K562 (cell line): ENCODE results near the gene CENPC. TPM values are rescaled to one million over a fixed set of nuclear protein-coding genes. Genes with fewer than 3 reads are reported as not detected.

Experiments used
- CBFA2T2 ChIP-seq: fragments of 450-650 bp; conservative IDR thresholded peaks from 2 replicates; pipeline ENCODE4 v1.6.1; 2017; ENCODE audit warnings: mild to moderate bottlenecking
- CCNT2 ChIP-seq: IDR thresholded peaks from 2 replicates; pipeline ENCODE4 v1.6.1; 2011; ENCODE audit warnings: borderline replicate concordance, low read depth, mild to moderate bottlenecking, moderate library complexity, mixed read lengths, low read length; ENCODE audit not compliant: insufficient read length; ENCODE audit errors: extremely low read depth
- CREB3L1 ChIP-seq: fragments of 450-650 bp; IDR thresholded peaks from 2 replicates; pipeline ENCODE4 v1.6.1; 2014; ENCODE audit warnings: low read depth, mild to moderate bottlenecking, moderate library complexity, borderline replicate concordance
- DACH1 ChIP-seq: fragments of 450-650 bp; IDR thresholded peaks from 2 replicates; pipeline ENCODE4 v1.6.1; 2018; ENCODE audit not compliant: partially characterized antibody
- EHMT2 ChIP-seq: fragments of 450-650 bp; IDR thresholded peaks from 2 replicates; pipeline ENCODE4 v1.6.1; 2018; ENCODE audit warnings: antibody characterized with exemption
- HDAC2 ChIP-seq: fragments of 450-650 bp; IDR thresholded peaks from 2 replicates; pipeline ENCODE4 v1.6.1; 2016; ENCODE audit warnings: mild to moderate bottlenecking
- HMGN3 ChIP-seq: IDR thresholded peaks from 2 replicates; pipeline ENCODE4 v1.6.1; 2011; ENCODE audit warnings: borderline replicate concordance, low read depth, mild to moderate bottlenecking, mixed read lengths, low read length; ENCODE audit not compliant: insufficient read length; ENCODE audit errors: extremely low read depth
- MAFK ChIP-seq: IDR thresholded peaks from 2 replicates; pipeline ENCODE4 v1.6.1; 2011; ENCODE audit warnings: low read length, improper control_type of control experiment
- MNT ChIP-seq, 2 experiments: fragments of 450-650 bp; conservative IDR thresholded peaks; 2 replicates each; pipeline ENCODE4 v1.6.1; 2017; ENCODE audit warnings: mild to moderate bottlenecking in 2 of 2, moderate library complexity in 2 of 2
- MTA3 ChIP-seq: fragments of 450-650 bp; formaldehyde crosslinking; IDR thresholded peaks from 2 replicates; pipeline ENCODE4 v1.6.1; 2017; ENCODE audit warnings: mild to moderate bottlenecking, borderline replicate concordance
- NCOA4 ChIP-seq: fragments of 450-650 bp; IDR thresholded peaks from 2 replicates; pipeline ENCODE4 v1.6.1; 2018; ENCODE audit warnings: mild to moderate bottlenecking; ENCODE audit not compliant: partially characterized antibody
- NCOR1 ChIP-seq: fragments of 450-650 bp; IDR thresholded peaks from 2 replicates; pipeline ENCODE4 v1.6.1; 2016; ENCODE audit warnings: mild to moderate bottlenecking, moderate library complexity
- RAD51 ChIP-seq: fragments of 450-650 bp; IDR thresholded peaks from 2 replicates; pipeline ENCODE4 v1.7.1; 2016; ENCODE audit warnings: low read depth, mild to moderate bottlenecking, borderline replicate concordance
- RFX7 ChIP-seq: fragments of 250-450 bp; sonication (Bioruptor Pico); IDR thresholded peaks from 2 replicates; pipeline ENCODE4 v1.5.1; 2021; ENCODE audit warnings: mild to moderate bottlenecking
- RNF2 ChIP-seq: sonication (generic); IDR thresholded peaks from 2 replicates; pipeline ENCODE4 v1.6.1; 2016
- SMARCA5 ChIP-seq: fragments of 450-650 bp; IDR thresholded peaks from 2 replicates; pipeline ENCODE4 v1.6.1; 2016
- ZFP30 ChIP-seq: fragments of 250-450 bp; sonication (Bioruptor Pico); IDR thresholded peaks from 2 replicates; pipeline ENCODE4 v1.8.0; 2022; ENCODE audit warnings: moderate library complexity, mild to moderate bottlenecking, inconsistent platforms, borderline replicate concordance
- ZNF354B ChIP-seq: fragments of 250-450 bp; sonication (Bioruptor Pico); IDR thresholded peaks from 2 replicates; pipeline ENCODE4 v1.4.0; 2020
- ZNF507 ChIP-seq: conservative IDR thresholded peaks from 2 replicates; pipeline ENCODE4 v1.6.1; 2017; ENCODE audit warnings: missing genetic modification characterization, missing compliant biosample characterization
- ZZZ3 ChIP-seq: fragments of 450-650 bp; IDR thresholded peaks from 2 replicates; pipeline ENCODE4 v1.6.1; 2016; ENCODE audit warnings: antibody characterized with exemption, mild to moderate bottlenecking, moderate library complexity
- polyA plus RNA-seq, 8 experiments: library from polyadenylated mRNA; depleted of rRNA in 4 of 8; stranded (reverse) in 5 of 8; unstranded in 3 of 8; fragments of >200 nt; fragmentation: Nextera tagmentation in 2 of 8; fragmentation: Illumina TruSeq in 1 of 8; extraction: Ambion mirVana in 2 of 8; extraction: Trizol in 1 of 8; gene quantifications; 2 replicates each; pipeline versions ENCODE4 v1.2.1 to v1.2.3, GENCODE V29; 2011 to 2014; ENCODE audit warnings: inconsistent platforms in 1 of 8, missing spikeins in 1 of 8
- total RNA-seq, 7 experiments: library from RNA; depleted of rRNA in 6 of 7; stranded (reverse); fragments of >200 nt in 6 of 7; fragmentation: Illumina TruSeq in 2 of 7; extraction: Trizol in 2 of 7; gene quantifications; 2 replicates each; pipeline versions ENCODE4 v1.2.1 to v1.2.3, GENCODE V29; 2011 to 2021; ENCODE audit warnings: low replicate concordance in 1 of 7

CENPC gene
- total and polyA plus RNA-seq, 9 of the 15 experiments (the other 6 are each of a cell fraction or from before 2014, with no cell fraction given) = 18.1 to 48.5 (median 30.8) TPM

GRCh38 chr4:67522851-67523671 is 22.2 kb downstream of the CENPC start (continued):
- peak; percentile 88 to 92 for TF ChIP-seq MNT (conservative IDR thresholded peaks at IDR 0.05)
- peak; percentile 33; the same call in 1 of the 2 replicates for TF ChIP-seq RAD51
- 0 out of 2 replicates have a peak, but pooled peaks have one; percentile 31 for TF ChIP-seq HDAC2
- TF ChIP-seq CREB3L1 = peak; percentile 45; the same call in 1 of the 2 replicates
- TF ChIP-seq ZZZ3 = no peak
- peak; percentile 54 for TF ChIP-seq CCNT2
- peak; percentile 70 for TF ChIP-seq CBFA2T2
- no peak for TF ChIP-seq ZNF507 (tag)
- no peak for TF ChIP-seq ZFP30 (CRISPR knock-in tag)
- TF ChIP-seq RFX7 (CRISPR knock-in tag) = no peak
- no peak for TF ChIP-seq HMGN3
- TF ChIP-seq RNF2 = peak; percentile 57; the same call in 1 of the 2 replicates
- peak; percentile 67 for TF ChIP-seq MAFK
- no peak for TF ChIP-seq NCOA4
- TF ChIP-seq DACH1 = peak; percentile 35
- TF ChIP-seq MTA3 = peak; percentile 72
- no peak for TF ChIP-seq ZNF354B
- peak; percentile 77 for TF ChIP-seq NCOR1
- no peak for TF ChIP-seq EHMT2
- peak; percentile 68; the same call in 1 of the 2 replicates for TF ChIP-seq SMARCA5
